Lower leg skin (tissue), 4 donors: ENCODE results near the gene ST6GALNAC3. TPM values are rescaled to one million over a fixed set of nuclear protein-coding genes. Genes with fewer than 3 reads are reported as not detected.

ENCODE experiments used
- DNase-seq, 2 donors: peaks; one replicate each; pipeline ENCODE4 v3.0.0-alpha.2; 2019; ENCODE audit warnings: low spot score in 2 of 2
- H3K4me3 ChIP-seq: fragments of 200-600 bp; sonication (generic); 2 replicates; pipeline ENCODE4 v1.5.1; 2017; ENCODE audit warnings: mild to moderate bottlenecking, low read depth; ENCODE audit not compliant: poor library complexity, severe bottlenecking
- CTCF ChIP-seq, 3 donors: fragments of 450-650 bp; IDR thresholded peaks; one replicate each; pipeline ENCODE4 v1.5.1; 2016; ENCODE audit warnings: antibody characterized with exemption in 3 of 3, mild to moderate bottlenecking in 3 of 3, moderate library complexity in 2 of 3
- POLR2A ChIP-seq, 2 donors: fragments of 450-650 bp; IDR thresholded peaks; one replicate each; pipeline ENCODE4 v1.6.1; 2016 to 2017; ENCODE audit warnings: antibody characterized with exemption in 2 of 2, mild to moderate bottlenecking in 1 of 2, moderate library complexity in 1 of 2
- WGBS, 2 donors: methylation state at CpG; one replicate each; pipeline ENCODE4 v1.1.5; 2018; 5-methylcytosine and 5-hydroxymethylcytosine counted together
- intact Hi-C: fragments of 100-400 bp; cut with DNase I; formaldehyde crosslinking; loops from one replicate; pipeline ENCODE4 v1.15.0; 2023; ENCODE audit warnings: low total_unique reads
- total RNA-seq, 4 donors: library from RNA; depleted of rRNA; stranded (reverse); fragments of >200 nt; gene quantifications; one replicate each; pipeline ENCODE4 v1.1.0, GENCODE V29; 2016

ST6GALNAC3 gene
- total RNA-seq, 4 donors from 2014 or later = 1.5 to 3.8 (median 3.0) TPM

GRCh38 chr1:76170513-76170912 lies 96.0 kb downstream of the ST6GALNAC3 start:
- DNase-seq = no peak
- intact Hi-C loops = no loop called here
- H3K4me3 ChIP-seq = no peak overlapping the region
- no peak for TF ChIP-seq POLR2A (IDR thresholded peaks at IDR 0.05)
- no peak for TF ChIP-seq CTCF (IDR thresholded peaks at IDR 0.05)
- 67 to 69% methylated on average over 2 of the region's 2 CpGs for WGBS, 2 donors

DNA sequence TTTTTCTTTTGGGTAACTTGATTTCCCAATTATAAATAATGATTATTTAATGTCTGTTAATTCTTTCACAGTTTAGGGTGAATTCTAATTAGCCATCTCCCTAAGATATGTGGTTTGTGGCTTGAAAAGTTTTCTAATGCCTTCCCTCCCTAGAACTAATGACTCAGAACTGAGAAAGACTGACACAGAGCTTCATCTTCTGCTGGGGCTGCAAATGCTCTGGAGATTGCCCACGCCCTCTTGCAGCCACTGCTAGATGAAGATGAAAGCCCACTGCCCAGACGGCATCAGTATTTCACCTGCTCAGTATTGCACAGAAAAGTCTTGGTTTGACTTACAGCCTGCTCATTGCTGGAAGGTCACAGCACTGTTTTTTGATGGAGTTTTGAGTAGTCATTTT lies 101.5 kb downstream of the ST6GALNAC3 start:
- TF ChIP-seq CTCF (IDR thresholded peaks at IDR 0.05) (no peak), POLR2A (IDR thresholded peaks at IDR 0.05) (no peak)
- H3K4me3 ChIP-seq = no peak overlapping the region
- DNase-seq = no peak
- WGBS, 2 donors = 67 to 73% methylated on average over 2 of the region's 2 CpGs
- intact Hi-C loops = no loop called here

DNA sequence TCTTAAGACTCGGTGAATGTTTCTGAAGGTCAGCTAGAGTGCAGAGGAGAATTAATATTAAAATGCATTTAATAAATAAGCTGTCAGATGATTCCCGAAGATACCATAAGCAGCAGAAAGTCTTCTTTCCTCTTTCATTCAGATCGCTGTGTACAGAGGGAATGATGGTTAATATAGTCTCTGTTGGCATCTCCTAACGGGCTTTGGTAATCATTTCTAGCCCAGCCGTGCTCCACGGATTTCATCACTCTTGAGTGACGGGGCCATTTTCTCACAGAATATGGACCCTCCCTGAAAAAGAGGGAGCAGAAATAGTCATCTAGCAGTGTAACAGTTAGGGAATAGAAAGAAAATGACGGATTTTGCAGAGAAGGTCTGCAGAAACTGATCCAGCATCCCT lies 103.1 kb downstream of the ST6GALNAC3 start:
- intact Hi-C loops = no loop called here
- TF ChIP-seq CTCF (IDR thresholded peaks at IDR 0.05) (no peak), POLR2A (IDR thresholded peaks at IDR 0.05) (no peak)
- 91 to 95% methylated on average over 8 of the region's 8 CpGs for WGBS, 2 donors
- no peak overlapping the region for H3K4me3 ChIP-seq
- DNase-seq = no peak

- no peak for DNase-seq
- no peak for TF ChIP-seq POLR2A (IDR thresholded peaks at IDR 0.05)
- intact Hi-C loops = no loop called here
- H3K4me3 ChIP-seq = no peak overlapping the region
Measured at GRCh38 chr1:76179219-76179698, 104.7 kb downstream of the ST6GALNAC3 start.

DNA sequence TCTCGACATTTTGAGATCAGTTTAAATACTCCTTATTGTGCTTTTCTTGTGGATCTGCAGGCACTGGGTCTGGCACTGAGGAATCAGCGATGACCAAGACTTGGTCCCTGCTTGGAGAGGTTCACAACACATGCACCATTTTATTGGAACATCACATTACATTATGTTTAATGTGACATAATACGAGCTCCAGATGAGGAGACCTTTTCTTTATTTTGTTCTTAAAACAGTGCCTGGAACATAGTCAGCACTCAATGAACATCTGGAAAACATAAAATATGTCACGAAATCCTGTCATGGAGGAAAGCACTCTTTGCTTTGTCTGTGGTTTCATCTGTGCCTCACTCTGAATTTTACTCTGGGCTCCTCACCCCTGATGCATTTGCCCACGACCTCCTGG lies 110.7 kb downstream of the ST6GALNAC3 start:
- 66% methylated on average over 5 of the region's 5 CpGs for WGBS, 2 donors
- intact Hi-C loops = no loop called here
- DNase-seq = no peak
- no peak for TF ChIP-seq POLR2A (IDR thresholded peaks at IDR 0.05)
- no peak for TF ChIP-seq CTCF (IDR thresholded peaks at IDR 0.05)
- H3K4me3 ChIP-seq = no peak overlapping the region

DNA sequence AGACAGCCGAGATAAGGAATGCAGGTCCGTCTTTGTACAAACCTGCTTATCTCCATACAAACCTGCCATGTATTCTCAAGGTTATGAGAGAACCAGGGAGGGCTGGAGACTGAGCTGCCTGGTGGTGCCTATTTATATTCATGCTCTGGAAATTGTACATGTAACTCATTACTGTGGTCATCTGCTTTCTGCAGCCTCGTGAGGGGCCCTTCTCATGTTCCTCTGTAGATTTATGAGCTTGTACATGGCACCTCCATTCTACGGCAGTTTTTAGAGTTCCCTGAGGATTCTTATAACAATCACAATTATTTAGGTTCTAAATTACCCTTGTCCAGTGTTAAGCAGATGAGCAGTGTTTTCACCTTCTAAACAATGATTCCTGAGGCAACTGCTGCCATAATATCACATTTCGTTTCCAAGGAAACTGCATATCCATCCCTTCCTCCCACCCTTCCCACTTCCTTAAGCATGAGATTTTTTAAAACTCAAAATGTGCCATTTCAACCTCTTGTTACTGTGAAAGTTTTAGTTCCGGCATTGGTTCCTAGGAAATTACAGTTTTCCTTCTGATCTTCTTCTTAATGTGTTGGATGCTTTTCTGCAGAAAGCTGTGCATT lies 112.1 kb downstream of the ST6GALNAC3 start:
- H3K4me3 ChIP-seq = no peak overlapping the region

More for the DNA sequence above, 112.1 kb downstream of the ST6GALNAC3 start:
- DNase-seq = no peak
- WGBS, 2 donors = 66 to 75% methylated on average over 6 of the region's 6 CpGs
- intact Hi-C loops = no loop called here
- no peak for TF ChIP-seq CTCF (IDR thresholded peaks at IDR 0.05)
- TF ChIP-seq POLR2A (IDR thresholded peaks at IDR 0.05) = no peak
